ENCODE results near the gene CWC27.

DNA sequence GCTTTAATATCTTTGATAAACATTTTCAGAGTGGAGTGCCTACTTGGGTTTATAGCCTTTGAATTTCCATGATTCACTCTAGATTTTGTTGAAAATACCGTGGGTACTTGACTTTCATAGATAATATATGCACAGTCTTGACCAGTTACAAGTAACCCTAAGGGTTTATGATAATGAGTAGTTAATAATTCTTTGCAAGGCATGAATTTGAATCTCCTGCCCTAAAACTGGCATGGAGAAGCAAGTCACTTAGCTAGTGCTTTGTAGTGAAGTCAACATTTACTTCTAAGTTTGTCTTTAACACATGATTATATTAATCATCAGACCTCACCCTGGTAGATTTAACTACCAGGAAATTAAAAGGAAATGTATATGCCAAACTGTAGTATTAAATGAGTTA, 115.8 kb downstream of the CWC27 start:
- TF ChIP-seq CTCF (IDR thresholded peaks at IDR 0.05) (no peak), STAT6 (CRISPR knock-in tag; conservative IDR thresholded peaks at IDR 0.05; ENCODE audit: low read depth) (no peak), GABPB1 (CRISPR knock-in tag; IDR thresholded peaks at IDR 0.05) (no peak), TCF7 (CRISPR knock-in tag; IDR thresholded peaks at IDR 0.05; ENCODE audit: low read depth) (no peak), ZNF232 (CRISPR knock-in tag; IDR thresholded peaks at IDR 0.05) (no peak), ETV6 (CRISPR knock-in tag; IDR thresholded peaks at IDR 0.05) (no peak), SP1 (CRISPR knock-in tag; conservative IDR thresholded peaks at IDR 0.05) (no peak)

Data from WTC11 (cell line).